Natural killer cell (primary cell): ENCODE data around the gene LLGL1. TPM values are rescaled to one million over a fixed set of nuclear protein-coding genes. Genes with fewer than 3 reads are reported as not detected.
A peak's percentile ranks its signal among the peaks of the same experiment; 100 is the strongest.

ENCODE experiments used
- ATAC-seq, 3 donors: fragments of 150-1000 bp in 2 of 3; fragments of 200-7000 bp in 1 of 3; cut with Tn5 transposase; 1 replicate in 1 of 3; 2 replicates in 2 of 3; pipeline ENCODE4 v1.10.0; 2021; ENCODE audit warnings: mild to moderate bottlenecking in 2 of 3, moderate library complexity in 2 of 3
- DNase-seq, 2 donors: peaks; one replicate each; pipeline versions ENCODE4 v3.0.0 to v3.0.0-alpha.2; 2013 to 2021; ENCODE audit warnings: mixed read lengths in 1 of 2
- H3K27ac ChIP-seq: one replicate; pipeline ENCODE4 v1.5.1; 2013; ENCODE audit warnings: mild to moderate bottlenecking, low read length
- H3K27me3 ChIP-seq: one replicate; pipeline ENCODE4 v1.6.1; 2013; ENCODE audit warnings: low read length; ENCODE audit not compliant: control insufficient read depth, insufficient read depth
- H3K36me3 ChIP-seq: one replicate; pipeline ENCODE4 v1.6.1; 2013; ENCODE audit warnings: low read length; ENCODE audit not compliant: control insufficient read depth, insufficient read depth
- H3K4me1 ChIP-seq: one replicate; pipeline ENCODE4 v1.6.1; 2013; ENCODE audit warnings: low read length; ENCODE audit not compliant: control insufficient read depth, insufficient read depth
- H3K4me3 ChIP-seq: one replicate; pipeline ENCODE4 v1.5.1; 2013; ENCODE audit warnings: low read length
- H3K9me3 ChIP-seq: one replicate; pipeline ENCODE4 v1.6.1; 2013; ENCODE audit warnings: low read length; ENCODE audit not compliant: control insufficient read depth, insufficient read depth
- H3K27ac Mint-ChIP-seq, 2 donors: one replicate each; pipeline ENCODE4 v1.8.0; 2022; ENCODE audit warnings: mild to moderate bottlenecking in 2 of 2, mixed read lengths in 2 of 2, moderate library complexity in 1 of 2
- H3K27me3 Mint-ChIP-seq, 2 donors: one replicate each; pipeline ENCODE4 v1.8.0; 2022; ENCODE audit warnings: low read depth in 2 of 2, mixed read lengths in 2 of 2
- H3K36me3 Mint-ChIP-seq: one replicate; pipeline ENCODE4 v1.8.0; 2022; ENCODE audit warnings: mixed read lengths
- H3K4me1 Mint-ChIP-seq, 2 donors: one replicate each; pipeline ENCODE4 v1.8.0; 2022; ENCODE audit warnings: mixed read lengths in 2 of 2
- H3K4me3 Mint-ChIP-seq: one replicate; pipeline ENCODE4 v1.8.0; 2022; ENCODE audit warnings: mild to moderate bottlenecking, moderate library complexity, mixed read lengths
- H3K9me3 Mint-ChIP-seq, 2 donors: one replicate each; pipeline ENCODE4 v1.8.0; 2022; ENCODE audit warnings: mixed read lengths in 2 of 2
- CTCF ChIP-seq: fragments of 200-600 bp; IDR thresholded peaks from one replicate; pipeline ENCODE4 v1.8.0; 2022; ENCODE audit warnings: antibody characterized with exemption
- WGBS: methylation state at CpG from one replicate; pipeline ENCODE4 v1.1.7; 2013; ENCODE audit warnings: missing lambda C conversion rate; ENCODE audit not compliant: insufficient coverage; 5-methylcytosine and 5-hydroxymethylcytosine counted together
- intact Hi-C: fragments of 100-400 bp; cut with micrococcal nuclease; formaldehyde crosslinking; loops from one replicate; pipeline ENCODE4 v1.14.2; 2022
- total RNA-seq, 4 donors: library from RNA; stranded (reverse); fragments of 120-200 nt in 1 of 4; gene quantifications; one replicate each; pipeline versions ENCODE4 v1.2.3 to v1.2.4, GENCODE V29; 2013 to 2022

Gene LLGL1
- total RNA-seq, 3 donors from 2014 or later (not counting 1 experiment from before 2014, with no cell fraction given): 19.7 to 26.2 (median 25.8) TPM

DNA sequence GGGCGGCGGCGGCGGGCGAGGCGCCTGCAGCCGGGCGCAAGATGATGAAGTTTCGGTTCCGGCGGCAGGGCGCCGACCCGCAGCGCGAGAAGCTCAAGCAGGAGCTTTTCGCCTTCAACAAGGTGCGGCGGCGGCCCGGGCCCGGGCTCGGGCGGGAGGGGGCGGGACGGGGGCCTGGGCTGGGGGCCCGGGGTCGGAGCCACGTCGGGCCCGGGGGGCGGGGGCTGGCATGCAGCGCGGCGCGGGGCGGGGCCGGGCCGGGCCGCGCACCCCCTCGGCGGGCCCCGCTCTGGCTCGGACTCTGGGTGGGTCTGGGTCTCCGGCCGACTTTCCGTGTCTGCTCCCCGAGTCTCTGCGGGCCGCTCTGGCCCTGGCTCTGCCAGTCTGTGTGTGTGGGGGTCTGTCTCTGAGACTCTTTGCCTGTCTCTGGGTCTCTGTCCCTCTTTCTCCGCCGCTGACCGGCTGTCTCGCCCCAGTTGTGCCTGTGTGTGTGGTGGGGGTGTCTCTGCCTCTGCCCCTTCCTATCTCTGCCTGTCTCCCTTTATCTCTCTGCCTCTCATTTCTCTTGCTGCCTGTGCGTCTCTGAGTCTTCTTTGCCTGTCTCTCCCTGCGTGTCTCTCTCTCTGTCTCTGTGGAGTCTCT lies 328 bp downstream of the LLGL1 start:
- H3K27me3 ChIP-seq: no peaks in the 10 kb centered on the region
- no peaks in the 10 kb centered on the region for H3K9me3 Mint-ChIP-seq
- no peaks in the 10 kb centered on the region for H3K9me3 ChIP-seq
- H3K27ac Mint-ChIP-seq: peak overlapping the region; percentile 75 to 82
- H3K4me1 ChIP-seq: peaks cover 19% of the 10 kb centered on the region
- intact Hi-C loops: loop anchor here (1.0 kb wide), 1 partner anchor 90 kb away; the partner anchor contains the start of gene SMCR8
- DNase-seq (no peak), ATAC-seq (no peak)
- H3K4me1 Mint-ChIP-seq: peaks cover 27 to 28% of the 10 kb centered on the region in 2 donors
- H3K27me3 Mint-ChIP-seq: no peaks in the 10 kb centered on the region
- WGBS: under 1% methylated on average over 56 of the region's 57 CpGs
- H3K36me3 Mint-ChIP-seq: no peaks in the 10 kb centered on the region
- peak overlapping the region; percentile 55 for H3K4me3 ChIP-seq
- TF ChIP-seq CTCF: no peak
- no peaks in the 10 kb centered on the region for H3K36me3 ChIP-seq
- H3K4me3 Mint-ChIP-seq: peak overlapping the region; percentile 89
- H3K27ac ChIP-seq: peak overlapping the region; percentile 37

- no peak overlapping the region for H3K27ac ChIP-seq
- Mint-ChIP-seq H3K27me3 (no peaks in the 10 kb centered on the region), H3K36me3 (no peaks in the 10 kb centered on the region), H3K4me3 (peak overlapping the region; percentile 89), H3K4me1 (peaks cover 27 to 28% of the 10 kb centered on the region in 2 donors), H3K9me3 (no peaks in the 10 kb centered on the region), H3K27ac (peak overlapping the region; percentile 75 to 82)
- H3K9me3 ChIP-seq: no peaks in the 10 kb centered on the region
- no peak for ATAC-seq
- DNase-seq: peak in 1 of 2 donors; percentile 43
- peaks cover 19% of the 10 kb centered on the region for H3K4me1 ChIP-seq
- 41% methylated on average over 14 of the region's 16 CpGs for WGBS
- intact Hi-C loops: no loop called here
- H3K27me3 ChIP-seq: no peaks in the 10 kb centered on the region
- H3K4me3 ChIP-seq: peak overlapping the region; percentile 55
- H3K36me3 ChIP-seq: no peaks in the 10 kb centered on the region
- TF ChIP-seq CTCF: no peak
Observed at GRCh38 chr17:18226284-18226945, 980 bp downstream of the LLGL1 start.

DNA sequence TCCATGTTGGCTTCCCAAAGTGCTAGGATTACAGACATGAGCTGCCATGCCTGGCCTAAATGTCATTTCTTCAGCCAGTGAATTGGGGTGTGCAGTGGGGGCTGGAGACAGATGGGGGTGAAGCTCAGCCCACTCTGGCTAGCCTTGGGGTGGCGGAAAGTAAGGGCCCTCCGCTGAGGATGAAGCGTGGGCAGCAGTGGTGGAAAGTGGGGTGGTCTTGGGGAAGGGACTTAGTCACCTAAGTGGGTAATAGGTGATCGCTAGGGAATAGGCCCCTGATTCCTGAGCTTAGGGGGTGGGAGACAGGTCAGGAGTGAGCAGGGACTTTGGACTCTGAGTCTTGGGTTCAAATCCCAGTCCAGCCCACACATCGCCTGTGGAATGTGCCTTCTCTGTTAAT lies 2.2 kb downstream of the LLGL1 start:
- Histone ChIP-seq H3K27me3 (no peaks in the 10 kb centered on the region), H3K4me1 (peaks cover 19% of the 10 kb centered on the region), H3K36me3 (peaks cover 3% of the 10 kb centered on the region), H3K4me3 (no peak overlapping the region), H3K27ac (no peak overlapping the region), H3K9me3 (no peaks in the 10 kb centered on the region)
- H3K4me1 Mint-ChIP-seq: peaks cover 27 to 28% of the 10 kb centered on the region in 2 donors
- TF ChIP-seq CTCF: no peak
- intact Hi-C loops: no loop called here
- no peak overlapping the region for H3K27ac Mint-ChIP-seq
- DNase-seq (no peak), ATAC-seq (no peak)
- WGBS: 96% methylated on average over 5 of the region's 5 CpGs
- no peaks in the 10 kb centered on the region for H3K36me3 Mint-ChIP-seq
- H3K27me3 Mint-ChIP-seq: no peaks in the 10 kb centered on the region
- no peak overlapping the region for H3K4me3 Mint-ChIP-seq
- no peaks in the 10 kb centered on the region for H3K9me3 Mint-ChIP-seq
